ENCODE results near the gene PIEZO1. TPM values are rescaled to one million over a fixed set of nuclear protein-coding genes. Genes with fewer than 3 reads are reported as not detected.
"Not testable (repeated sequence)": the region's sequence is repeated elsewhere in the genome, so short reads cannot be mapped to it uniquely, and the experiment has no call there.

PIEZO1 gene
- total and polyA plus RNA-seq, 9 of the 15 experiments (the other 6 are each of a cell fraction or from before 2014, with no cell fraction given): 3.6 to 432 (median 131) TPM

DNA sequence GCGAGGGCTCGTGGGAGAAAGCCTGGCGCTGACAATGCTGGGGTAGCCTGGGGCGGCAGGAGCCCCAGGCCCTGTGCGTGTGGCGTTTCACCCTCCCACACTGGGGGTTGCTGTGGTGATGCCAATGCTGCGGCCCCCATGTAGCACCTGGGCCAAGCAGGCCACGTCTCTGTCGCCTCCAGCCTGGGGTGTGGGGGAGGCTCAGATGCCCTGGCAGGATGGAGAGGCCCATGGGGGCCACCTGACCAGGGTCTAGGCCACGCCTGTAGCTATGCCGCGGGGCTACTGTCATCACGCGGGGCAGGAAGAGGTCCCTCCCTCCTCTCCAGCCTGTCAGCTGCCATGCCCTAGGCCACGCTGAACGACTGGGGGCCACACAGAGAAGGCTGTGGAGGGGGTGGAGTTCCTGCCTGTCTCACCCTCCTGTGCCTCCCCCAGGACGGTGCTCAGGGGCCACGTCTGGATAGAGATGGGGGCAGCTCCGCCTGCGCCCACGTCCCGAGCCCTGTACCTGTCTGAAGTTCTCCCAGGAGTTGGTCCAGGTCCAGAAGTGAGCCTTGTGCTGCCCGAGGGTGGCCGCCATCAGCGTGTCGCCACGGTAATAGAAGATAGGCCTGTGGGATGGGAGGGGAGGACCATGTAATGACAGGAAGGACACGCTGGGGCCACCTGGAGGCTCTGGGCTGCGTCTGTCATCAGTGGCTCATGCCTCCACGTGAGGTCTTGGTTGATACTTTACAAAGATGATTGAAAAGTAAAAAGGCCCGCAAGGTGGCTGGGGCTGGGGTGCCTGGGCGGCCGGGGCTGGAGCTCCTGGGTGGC, 39.4 kb upstream of the PIEZO1 start:
- POLR2A ChIA-PET: interaction anchor here (0.6 to 0.7 kb wide), 2 partner anchors 18 to 322 kb away, joined by 3 read pairs; no protein-coding TSS in a partner anchor
- FAIRE-seq: peak; percentile 65
- Histone ChIP-seq H3K9me1 (ENCODE audit: control insufficient read depth, insufficient read depth, low read length) (no peaks in the 10 kb centered on the region), H3K4me2 (ENCODE audit: insufficient read depth, low read length) (no peak overlapping the region), H3K9ac (ENCODE audit: insufficient read depth in 1 of 2, low read depth in 2 of 2, low read length in 2 of 2) (peak overlapping the region in 1 of 2 experiments; percentile 45; a peak in 1 of 4 replicates), H3K27ac (ENCODE audit: extremely low read depth, low read depth, low read length) (no peak overlapping the region), H3K36me3 (ENCODE audit: control insufficient read depth, insufficient read depth, low read length) (no peaks in the 10 kb centered on the region), H3K27me3 (ENCODE audit: control insufficient read depth in 2 of 2, insufficient read depth in 2 of 2, low read length in 2 of 2) (no peaks in the 10 kb centered on the region), H3K4me1 (replicated peaks in 1 of 2; ENCODE audit: control insufficient read depth in 2 of 2, insufficient read depth in 2 of 2, low read length in 2 of 2) (peaks cover 0 to 49% of the 10 kb centered on the region in 2 experiments; a peak in 2 of 5 replicates), H4K20me1 (replicated peaks; ENCODE audit: control insufficient read depth, insufficient read depth, low read length) (no peaks in the 10 kb centered on the region; the same call in 1 of the 2 replicates), H3K9me3 (replicated peaks; ENCODE audit: control insufficient read depth, insufficient read depth, low read depth, low read length) (no peaks in the 10 kb centered on the region), H3K4me3 (no peak overlapping the region), H2AFZ (ENCODE audit: low read depth, low read length) (no peak overlapping the region), H3K79me2 (ENCODE audit: control insufficient read depth, insufficient read depth, low read length) (no peaks in the 10 kb centered on the region)
- in situ Hi-C loops (cut with MboI) (no loop called here), intact Hi-C loops (cut with micrococcal nuclease) (no loop called here)
- BruUV-seq (replicated peaks): no TSS peak
- peak; percentile 81 for ATAC-seq
- TF ChIP-seq ZNF263 (CRISPR knock-in tag; IDR thresholded peaks at IDR 0.05; ENCODE audit: borderline replicate concordance): peak; percentile 69
- TF ChIP-seq ELF4 (CRISPR knock-in tag; IDR thresholded peaks at IDR 0.05): no peak
- TF ChIP-seq POLR2G (IDR thresholded peaks at IDR 0.05; ENCODE audit: low read depth, low read length): peak; percentile 21; the same call in 1 of the 2 replicates
- DNase-seq (ENCODE audit: extremely low read depth in 1 of 4, low spot score in 3 of 4): peak in 1 of 4 experiments; percentile 42
- WGBS (ENCODE audit: insufficient coverage, low coverage, missing lambda C conversion rate): 49% methylated on average over 29 of the region's 33 CpGs
- CTCF ChIA-PET (ENCODE audit: low intra/inter-chr PET ratio): no interaction called here

DNA sequence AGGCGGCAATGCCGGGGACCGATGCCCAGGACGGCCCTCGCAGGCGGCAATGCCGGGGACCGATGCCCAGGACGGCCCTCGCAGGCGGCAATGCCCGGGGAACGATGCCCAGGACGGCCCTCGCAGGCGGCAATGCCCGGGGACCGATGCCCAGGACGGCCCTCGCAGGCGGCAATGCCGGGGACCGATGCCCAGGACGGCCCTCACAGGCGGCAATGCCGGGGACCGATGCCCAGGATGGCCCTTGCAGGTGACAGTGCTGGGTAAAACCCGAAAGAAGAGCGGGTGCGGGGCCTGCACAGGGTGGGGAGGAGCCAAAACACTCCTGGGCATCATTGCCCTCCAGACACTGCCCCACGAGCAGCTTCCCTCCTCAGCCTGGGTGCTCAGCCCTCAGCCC, 38.6 kb upstream of the PIEZO1 start:
- peaks cover 0 to 42% of the 10 kb centered on the region in 2 experiments; a peak in 2 of 5 replicates for H3K4me1 ChIP-seq (replicated peaks in 1 of 2; ENCODE audit: control insufficient read depth in 2 of 2, insufficient read depth in 2 of 2, low read length in 2 of 2)
- H3K27me3 ChIP-seq (ENCODE audit: control insufficient read depth in 2 of 2, insufficient read depth in 2 of 2, low read length in 2 of 2); H2AFZ ChIP-seq (ENCODE audit: low read depth, low read length); H3K9ac ChIP-seq (ENCODE audit: insufficient read depth in 1 of 2, low read depth in 2 of 2, low read length in 2 of 2); ATAC-seq; intact Hi-C loops (cut with micrococcal nuclease); POLR2A ChIA-PET; H3K4me3 ChIP-seq; CTCF ChIA-PET (ENCODE audit: low intra/inter-chr PET ratio); H3K36me3 ChIP-seq (ENCODE audit: control insufficient read depth, insufficient read depth, low read length); H3K9me1 ChIP-seq (ENCODE audit: control insufficient read depth, insufficient read depth, low read length); H3K27ac ChIP-seq (ENCODE audit: extremely low read depth, low read depth, low read length); H3K79me2 ChIP-seq (ENCODE audit: control insufficient read depth, insufficient read depth, low read length); H4K20me1 ChIP-seq (replicated peaks; ENCODE audit: control insufficient read depth, insufficient read depth, low read length); DNase-seq (ENCODE audit: extremely low read depth in 1 of 4, low spot score in 3 of 4); BruUV-seq (replicated peaks); H3K4me2 ChIP-seq (ENCODE audit: insufficient read depth, low read length); FAIRE-seq; H3K9me3 ChIP-seq (replicated peaks; ENCODE audit: control insufficient read depth, insufficient read depth, low read depth, low read length); in situ Hi-C loops (cut with MboI): not testable (repeated sequence)
- TF ChIP-seq HNRNPL (IDR thresholded peaks at IDR 0.05; ENCODE audit: low read depth, low read length): peak; percentile 88
- WGBS (ENCODE audit: insufficient coverage, low coverage, missing lambda C conversion rate): 89% methylated on average over 6 of the region's 31 CpGs
